ENCODE results near the gene GAPDH. TPM values are rescaled to one million over a fixed set of nuclear protein-coding genes. Genes with fewer than 3 reads are reported as not detected.
"Not testable (repeated sequence)": the region's sequence is repeated elsewhere in the genome, so short reads cannot be mapped to it uniquely, and the experiment has no call there.

The GAPDH gene
- total RNA-seq, 1 experiment from 2014 or later = 8,270 TPM

DNA sequence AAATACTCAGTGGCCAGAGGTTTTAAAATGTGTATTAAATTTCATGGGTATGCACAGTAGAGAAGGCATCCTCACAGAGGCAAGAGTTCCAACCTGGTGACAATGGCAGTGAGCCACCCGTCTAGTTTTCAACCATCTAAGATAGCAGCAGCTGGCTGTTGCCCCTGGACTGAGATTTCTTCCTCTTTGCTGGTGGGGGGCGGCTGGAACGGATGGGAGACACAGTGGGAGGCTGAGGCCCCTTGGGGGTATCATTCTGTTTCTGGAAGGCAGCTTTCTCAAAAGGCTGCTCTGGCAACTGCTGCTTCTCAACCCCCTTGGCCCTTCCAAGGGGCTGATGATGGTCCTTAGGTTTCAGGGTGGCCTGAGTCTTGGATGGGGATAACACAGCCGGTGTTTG lies 22.5 kb downstream of the GAPDH start:
- peaks cover 36% of the 10 kb centered on the region for H3K36me3 ChIP-seq (replicated peaks; ENCODE audit: control insufficient read depth, insufficient read depth, low read length)
- no peak overlapping the region for H3K4me3 ChIP-seq (ENCODE audit: insufficient read depth, low read depth, low read length)
- DNase-seq = no peak
- H3K27me3 ChIP-seq (ENCODE audit: control insufficient read depth, insufficient read depth, low read length) = peaks cover 2% of the 10 kb centered on the region; the same call in 1 of the 2 replicates

DNA sequence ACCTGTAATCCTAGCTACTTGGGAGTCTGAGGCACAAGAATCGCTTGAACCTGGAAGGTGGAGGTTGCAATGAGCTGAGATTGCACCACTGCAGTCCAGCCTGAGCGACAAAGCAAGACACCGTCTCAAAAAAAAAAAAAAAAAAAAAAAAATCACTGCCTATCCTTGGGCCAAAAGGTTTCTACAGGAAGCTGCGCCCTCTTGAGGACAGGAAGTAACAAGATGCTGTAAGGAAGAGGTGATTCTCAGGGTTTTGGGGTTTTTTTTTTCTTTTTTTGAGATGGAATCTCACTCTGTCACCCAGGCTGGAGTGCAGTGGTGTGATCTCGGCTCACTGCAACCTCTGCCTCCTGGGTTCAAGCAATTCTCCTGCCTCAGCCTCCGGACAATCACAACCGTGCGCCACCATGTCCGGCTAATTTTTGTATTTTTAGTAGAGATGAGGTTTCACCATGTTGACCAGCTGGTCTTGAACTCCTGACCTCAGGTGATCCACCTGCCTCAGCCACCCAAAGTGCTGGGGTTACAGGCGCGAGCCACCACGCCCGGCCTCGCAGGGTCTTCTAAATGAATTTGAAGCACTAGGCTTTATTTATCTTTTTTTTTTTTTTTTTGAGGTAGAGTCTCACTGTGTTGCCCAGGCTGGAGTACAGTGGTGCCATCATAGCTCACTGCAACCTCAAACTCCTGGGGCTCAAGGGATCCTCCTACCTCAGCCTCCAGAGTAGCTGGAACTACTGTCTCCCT lies 23.9 kb downstream of the GAPDH start:
- H3K36me3 ChIP-seq (replicated peaks; ENCODE audit: control insufficient read depth, insufficient read depth, low read length) = peaks cover 47% of the 10 kb centered on the region
- not testable (repeated sequence) for H3K27me3 ChIP-seq (ENCODE audit: control insufficient read depth, insufficient read depth, low read length); H3K4me3 ChIP-seq (ENCODE audit: insufficient read depth, low read depth, low read length)
- peak; percentile 74 for DNase-seq

DNA sequence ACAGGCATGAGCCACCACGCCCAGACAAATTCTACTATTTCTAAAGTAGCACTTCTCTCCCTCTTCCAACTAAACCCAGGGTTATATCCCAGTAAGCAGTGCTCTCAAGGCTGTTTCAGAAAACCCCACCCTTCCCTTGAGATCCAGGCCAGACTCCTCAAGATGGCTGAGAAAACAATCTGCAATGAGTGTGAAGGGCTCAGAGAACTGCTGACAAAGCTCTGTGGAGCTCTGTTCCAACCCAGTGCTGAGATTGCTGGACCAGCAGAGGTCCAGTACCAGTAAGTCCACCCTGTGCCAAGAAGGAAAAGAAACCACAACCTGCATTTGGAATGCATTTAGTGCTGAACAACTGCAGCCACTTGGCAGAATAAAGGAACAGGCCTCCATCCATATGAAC lies 25.2 kb downstream of the GAPDH start:
- Histone ChIP-seq H3K4me3 (ENCODE audit: insufficient read depth, low read depth, low read length) (no peak overlapping the region), H3K27me3 (ENCODE audit: control insufficient read depth, insufficient read depth, low read length) (peaks cover 2% of the 10 kb centered on the region; the same call in 1 of the 2 replicates), H3K36me3 (replicated peaks; ENCODE audit: control insufficient read depth, insufficient read depth, low read length) (peaks cover 50% of the 10 kb centered on the region)
- no peak for DNase-seq

DNA sequence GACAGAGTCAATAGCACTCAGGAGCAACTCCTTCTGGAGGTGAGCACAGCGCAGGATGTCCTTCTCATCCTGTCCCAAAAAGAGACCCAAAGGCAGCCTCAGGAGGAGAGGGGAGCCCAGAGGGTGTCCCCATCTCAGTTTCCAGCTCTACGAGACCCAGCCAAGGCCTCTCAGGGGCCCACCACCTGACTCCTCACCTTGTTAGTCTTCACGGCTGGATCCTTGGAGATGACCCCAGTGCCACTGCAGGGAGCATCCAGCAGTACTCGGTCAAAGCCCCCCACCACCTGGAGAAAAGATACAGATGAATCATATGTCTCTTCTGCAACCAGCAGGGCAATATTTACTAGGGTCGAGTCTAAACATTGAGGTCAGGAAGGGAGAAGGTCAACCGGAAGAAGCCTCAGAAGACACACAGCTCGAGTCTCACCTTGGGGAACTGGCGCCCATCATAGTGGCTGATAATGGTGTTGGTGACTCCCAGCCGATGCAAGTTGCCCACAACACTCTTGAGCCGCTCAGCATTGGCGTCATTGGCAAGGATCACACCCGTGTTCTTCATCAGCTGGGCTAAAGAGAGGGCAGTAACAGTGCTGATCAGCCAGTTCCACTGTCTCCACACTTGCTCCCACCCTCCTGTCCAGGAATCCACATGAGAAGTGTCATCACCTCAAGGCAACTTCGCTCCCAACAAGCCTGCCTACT lies 26.3 kb downstream of the GAPDH start:
- H3K27me3 ChIP-seq (ENCODE audit: control insufficient read depth, insufficient read depth, low read length) = no peaks in the 10 kb centered on the region; the same call in 1 of the 2 replicates
- peaks cover 57% of the 10 kb centered on the region for H3K36me3 ChIP-seq (replicated peaks; ENCODE audit: control insufficient read depth, insufficient read depth, low read length)
- H3K4me3 ChIP-seq (ENCODE audit: insufficient read depth, low read depth, low read length) = no peak overlapping the region
- DNase-seq = no peak

DNA sequence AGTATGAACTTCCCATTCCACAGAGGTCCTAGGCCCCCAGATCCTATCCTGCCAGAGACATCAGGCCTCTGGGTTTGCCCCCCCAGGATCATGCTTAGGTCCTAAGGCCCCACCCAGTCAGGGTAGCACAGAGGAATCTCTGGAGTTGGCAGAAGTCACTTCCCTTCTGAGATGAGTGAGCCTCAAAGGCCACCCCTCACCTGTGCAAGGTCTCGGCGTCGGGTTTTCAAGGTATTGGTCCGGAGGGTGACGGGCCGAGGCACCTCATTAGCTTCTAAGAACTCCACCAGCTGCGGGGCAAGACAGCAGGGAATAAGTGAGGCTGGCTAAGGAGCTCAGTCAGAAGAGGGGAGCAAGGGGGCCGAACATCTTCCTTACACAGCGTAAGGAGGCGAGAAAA lies 28.6 kb downstream of the GAPDH start:
- Histone ChIP-seq H3K4me3 (ENCODE audit: insufficient read depth, low read depth, low read length) (no peak overlapping the region), H3K36me3 (replicated peaks; ENCODE audit: control insufficient read depth, insufficient read depth, low read length) (peaks cover 60% of the 10 kb centered on the region), H3K27me3 (ENCODE audit: control insufficient read depth, insufficient read depth, low read length) (no peaks in the 10 kb centered on the region; the same call in 1 of the 2 replicates)
- DNase-seq = no peak

DNA sequence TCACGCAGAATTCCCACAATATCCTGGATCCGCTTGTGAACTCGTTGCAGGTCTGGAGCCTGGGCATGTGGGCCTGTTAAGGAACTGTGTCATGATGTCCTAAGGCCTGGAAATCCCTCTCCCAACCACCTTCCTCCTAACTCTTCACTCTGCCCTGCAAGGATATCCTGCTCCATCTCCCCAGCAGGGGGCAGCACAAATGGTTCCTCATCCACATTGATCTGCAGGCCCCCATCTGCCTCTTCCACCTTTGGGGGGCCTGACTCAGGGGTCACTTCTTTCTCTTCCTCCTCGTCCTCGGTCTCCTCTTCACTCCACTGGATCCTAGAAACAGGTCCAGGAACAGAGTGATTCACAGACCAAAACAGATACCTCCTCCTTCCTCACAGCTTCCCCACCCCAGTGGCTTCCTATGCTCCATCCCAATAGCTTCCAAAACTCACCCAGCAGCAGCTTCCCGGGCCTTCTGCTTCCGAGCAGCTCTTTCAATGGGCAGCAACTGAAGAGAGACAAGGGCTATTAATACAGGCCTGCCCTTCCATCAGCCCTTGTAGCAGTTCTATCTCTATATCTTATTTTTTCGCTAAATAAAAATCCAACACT lies 29.2 kb downstream of the GAPDH start:
- peak; percentile 76 for DNase-seq
- H3K36me3 ChIP-seq (replicated peaks; ENCODE audit: control insufficient read depth, insufficient read depth, low read length) = peaks cover 59% of the 10 kb centered on the region
- H3K4me3 ChIP-seq (ENCODE audit: insufficient read depth, low read depth, low read length) = no peak overlapping the region
- H3K27me3 ChIP-seq (ENCODE audit: control insufficient read depth, insufficient read depth, low read length) = no peaks in the 10 kb centered on the region; the same call in 1 of the 2 replicates

DNA sequence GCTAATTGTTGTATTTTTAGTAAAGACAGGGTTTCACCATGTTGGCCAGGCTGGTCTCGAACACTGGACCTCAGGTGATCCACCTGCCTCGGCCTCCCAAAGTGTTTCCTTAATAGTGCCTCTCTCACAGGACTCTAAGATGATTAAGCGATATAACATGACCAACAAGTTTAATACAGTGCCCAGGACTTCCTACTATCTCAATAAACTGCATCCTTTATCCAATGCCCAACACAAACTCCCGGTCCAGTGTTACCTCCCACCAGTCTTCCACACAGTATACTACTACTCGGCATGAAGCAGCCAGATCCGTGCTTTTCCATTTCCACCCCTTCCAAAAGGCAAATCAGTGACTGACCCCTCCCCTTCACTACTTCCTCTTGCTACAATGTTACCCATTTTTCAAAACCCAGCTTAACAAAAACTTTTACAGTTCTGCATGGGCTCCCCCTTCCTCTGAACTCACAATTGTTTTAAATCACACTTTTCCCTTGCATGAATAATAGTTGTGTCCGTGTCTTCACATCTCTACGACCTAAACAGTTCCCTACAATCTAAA lies 32.9 kb downstream of the GAPDH start:
- Histone ChIP-seq H3K27me3 (ENCODE audit: control insufficient read depth, insufficient read depth, low read length) (no peaks in the 10 kb centered on the region; the same call in 1 of the 2 replicates), H3K36me3 (replicated peaks; ENCODE audit: control insufficient read depth, insufficient read depth, low read length) (peaks cover 43% of the 10 kb centered on the region), H3K4me3 (ENCODE audit: insufficient read depth, low read depth, low read length) (peak overlapping the region; percentile 78)
- peak; percentile 43 for DNase-seq

DNA sequence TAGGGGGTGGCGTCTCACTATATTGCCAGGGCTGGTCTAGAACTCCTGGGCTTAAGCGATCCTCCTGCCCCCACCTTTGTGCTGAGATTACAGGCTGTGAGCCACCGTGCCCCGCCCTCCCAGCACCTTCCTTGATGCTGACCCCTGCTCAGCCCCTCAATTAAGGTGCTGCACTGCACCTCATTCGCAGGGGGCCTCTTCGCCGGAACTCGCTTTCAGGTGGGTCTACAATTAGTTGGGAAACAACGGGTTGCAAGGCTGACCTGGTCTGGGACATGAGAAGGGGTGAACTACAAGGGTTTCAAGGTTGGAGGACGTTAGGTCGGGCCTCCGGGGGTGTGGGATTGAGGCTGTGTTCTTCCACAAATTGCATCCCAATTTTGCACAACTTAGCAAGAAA lies 35.0 kb downstream of the GAPDH start:
- Histone ChIP-seq H3K27me3 (ENCODE audit: control insufficient read depth, insufficient read depth, low read length) (no peaks in the 10 kb centered on the region), H3K4me3 (ENCODE audit: insufficient read depth, low read depth, low read length) (no peak overlapping the region), H3K36me3 (replicated peaks; ENCODE audit: control insufficient read depth, insufficient read depth, low read length) (peaks cover 41% of the 10 kb centered on the region)
- DNase-seq = no peak

DNA sequence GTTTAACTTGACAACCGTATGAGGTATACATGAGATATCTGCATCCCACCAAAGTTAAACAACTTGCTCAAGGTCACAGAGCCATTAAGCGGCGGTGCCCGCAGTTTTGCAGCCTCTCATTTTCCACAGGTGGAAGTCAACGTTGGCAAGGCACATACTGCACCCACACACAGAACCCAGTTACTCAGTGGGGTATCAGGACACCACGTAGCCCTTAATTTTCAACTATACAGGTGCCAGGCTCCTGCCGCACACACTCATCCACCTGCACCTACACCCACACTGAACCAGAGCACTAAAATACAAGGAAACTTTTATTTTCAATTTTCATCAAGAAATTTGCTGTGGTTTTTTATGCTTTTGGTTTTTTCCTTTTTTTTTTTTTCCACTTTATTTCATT lies 35.5 kb downstream of the GAPDH start:
- DNase-seq = no peak
- Histone ChIP-seq H3K27me3 (ENCODE audit: control insufficient read depth, insufficient read depth, low read length) (no peaks in the 10 kb centered on the region), H3K36me3 (replicated peaks; ENCODE audit: control insufficient read depth, insufficient read depth, low read length) (peaks cover 44% of the 10 kb centered on the region), H3K4me3 (ENCODE audit: insufficient read depth, low read depth, low read length) (no peak overlapping the region)

DNA sequence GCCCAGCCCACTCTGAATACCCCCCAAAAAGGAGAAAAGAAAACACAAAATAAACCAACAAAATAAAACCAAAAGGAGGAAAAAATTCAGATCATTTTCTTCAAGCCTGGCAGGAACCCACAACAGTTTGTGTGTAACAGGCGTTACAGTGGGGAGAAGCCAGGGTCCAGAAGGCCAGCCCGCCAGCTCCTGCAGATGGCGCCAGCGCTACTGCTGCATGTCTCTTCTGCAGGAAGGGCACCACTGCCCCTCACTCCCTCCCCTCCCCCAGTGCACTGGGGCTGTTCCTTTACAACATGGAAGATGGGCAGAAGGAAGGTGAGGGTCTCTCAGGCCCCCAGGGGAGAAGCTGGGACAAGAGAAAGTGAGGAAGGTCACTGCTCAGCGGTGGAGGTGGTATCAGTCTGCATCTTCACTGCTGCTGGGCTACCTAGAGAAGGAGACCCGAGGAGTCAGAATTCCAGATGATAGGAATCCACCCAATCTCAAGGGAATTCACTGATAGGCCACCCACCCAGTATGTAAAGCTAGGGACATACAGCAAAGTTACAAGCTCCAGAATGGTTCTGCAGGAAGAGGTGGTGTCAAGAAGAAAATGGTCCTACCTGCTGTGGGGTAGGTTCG lies 36.1 kb downstream of the GAPDH start:
- peak; percentile 89 for DNase-seq
- Histone ChIP-seq H3K27me3 (ENCODE audit: control insufficient read depth, insufficient read depth, low read length) (no peaks in the 10 kb centered on the region), H3K36me3 (replicated peaks; ENCODE audit: control insufficient read depth, insufficient read depth, low read length) (peaks cover 44% of the 10 kb centered on the region), H3K4me3 (ENCODE audit: insufficient read depth, low read depth, low read length) (no peak overlapping the region)

DNA sequence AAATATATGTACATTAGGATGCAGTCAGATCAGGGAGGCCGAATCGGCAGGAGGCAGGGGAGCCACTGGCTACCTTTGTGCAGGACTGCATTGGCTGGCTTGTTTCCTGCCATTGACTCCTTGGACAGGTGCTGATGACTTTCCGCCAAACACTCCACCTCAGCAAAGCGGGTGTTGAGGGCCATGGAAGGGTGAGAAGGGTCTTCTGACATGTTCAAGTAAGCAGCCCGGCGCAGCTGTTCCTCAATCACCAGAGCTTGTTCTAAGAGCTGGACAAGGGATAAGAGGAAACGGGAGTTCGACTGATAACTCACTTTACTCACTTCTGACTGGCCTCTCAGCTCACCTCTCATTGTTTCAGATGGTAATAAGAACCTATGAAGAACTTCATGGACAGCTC lies 38.7 kb downstream of the GAPDH start:
- DNase-seq = no peak
- Histone ChIP-seq H3K4me3 (ENCODE audit: insufficient read depth, low read depth, low read length) (no peak overlapping the region), H3K27me3 (ENCODE audit: control insufficient read depth, insufficient read depth, low read length) (no peaks in the 10 kb centered on the region), H3K36me3 (replicated peaks; ENCODE audit: control insufficient read depth, insufficient read depth, low read length) (peaks cover 48% of the 10 kb centered on the region)

DNA sequence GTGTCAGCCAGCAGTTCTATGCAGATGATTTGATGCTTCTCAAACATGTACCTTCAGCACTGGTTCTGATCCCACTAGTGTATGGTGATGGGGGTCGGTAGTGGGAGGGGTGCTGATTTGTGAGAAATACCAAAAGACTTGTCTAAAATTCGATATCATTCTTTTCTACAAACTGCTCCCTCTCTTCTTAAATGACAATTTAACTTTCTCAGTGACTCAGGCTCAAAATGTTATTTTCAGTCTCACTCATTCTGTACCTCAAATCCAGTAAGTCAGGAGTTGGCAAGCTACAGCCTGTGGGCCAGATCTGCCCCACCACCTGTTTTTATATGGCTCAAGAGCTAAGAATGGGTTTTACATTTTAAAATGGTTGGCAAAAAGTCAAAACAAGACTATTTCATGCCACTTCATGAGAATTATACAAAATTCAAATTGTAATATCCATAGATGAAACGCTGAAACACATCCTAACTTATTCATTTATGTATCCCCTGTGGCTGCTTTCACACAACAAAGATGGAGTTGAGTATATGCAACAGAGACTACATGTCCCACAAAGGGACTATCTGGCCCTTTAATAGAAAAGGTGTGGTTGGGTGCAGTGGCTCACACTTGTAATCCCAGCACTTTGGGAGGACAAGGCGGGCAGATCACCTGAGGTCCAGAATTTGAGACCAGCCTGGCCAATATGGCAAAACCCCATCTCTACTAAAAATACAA lies 40.4 kb downstream of the GAPDH start:
- Histone ChIP-seq H3K36me3 (replicated peaks; ENCODE audit: control insufficient read depth, insufficient read depth, low read length) (peaks cover 56% of the 10 kb centered on the region), H3K27me3 (ENCODE audit: control insufficient read depth, insufficient read depth, low read length) (no peaks in the 10 kb centered on the region), H3K4me3 (ENCODE audit: insufficient read depth, low read depth, low read length) (no peak overlapping the region)
- no peak for DNase-seq

DNA sequence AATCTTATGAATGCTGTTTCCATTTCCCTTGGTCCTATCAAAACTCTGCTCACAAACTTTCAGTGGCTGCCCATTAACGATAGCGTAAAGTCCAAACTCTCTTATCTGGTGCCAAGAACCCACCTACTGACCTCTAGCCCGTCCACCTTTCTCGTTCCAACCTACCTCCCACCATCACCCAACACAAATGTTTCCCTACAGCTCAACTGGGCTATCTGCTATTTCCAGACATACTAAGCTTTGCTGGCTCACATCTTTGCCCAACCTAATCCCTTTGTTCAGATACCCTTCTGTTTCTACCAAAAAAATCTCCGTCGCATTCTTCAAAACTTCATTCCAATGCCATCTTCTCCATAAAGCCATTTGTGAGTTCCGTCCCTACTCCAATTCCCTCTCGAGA lies 41.3 kb downstream of the GAPDH start:
- no peak for DNase-seq
- H3K4me3 ChIP-seq (ENCODE audit: insufficient read depth, low read depth, low read length) = no peak overlapping the region
- no peaks in the 10 kb centered on the region for H3K27me3 ChIP-seq (ENCODE audit: control insufficient read depth, insufficient read depth, low read length)
- peaks cover 52% of the 10 kb centered on the region for H3K36me3 ChIP-seq (replicated peaks; ENCODE audit: control insufficient read depth, insufficient read depth, low read length)

DNA sequence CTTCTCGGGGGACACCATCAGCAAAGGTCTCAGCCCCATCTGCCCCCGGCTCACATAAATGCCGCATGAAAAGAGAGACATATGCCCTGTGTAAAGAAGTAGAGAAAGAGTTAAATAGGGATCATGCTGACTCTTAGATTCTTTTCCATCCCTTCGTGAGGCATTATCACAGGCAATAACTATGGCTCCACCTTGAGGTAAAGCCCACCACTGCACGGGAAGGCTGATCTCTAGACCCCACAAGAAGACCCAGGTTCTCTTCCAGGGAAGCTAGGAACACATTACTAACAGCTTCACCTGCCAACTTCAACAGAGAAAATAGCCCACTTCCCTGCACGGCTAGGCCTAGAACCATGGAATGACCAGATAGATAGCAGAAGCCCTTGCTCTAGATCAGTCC lies 47.9 kb downstream of the GAPDH start:
- no peak overlapping the region for H3K4me3 ChIP-seq (ENCODE audit: insufficient read depth, low read depth, low read length)
- H3K36me3 ChIP-seq (replicated peaks; ENCODE audit: control insufficient read depth, insufficient read depth, low read length) = peaks cover 56% of the 10 kb centered on the region
- no peaks in the 10 kb centered on the region for H3K27me3 ChIP-seq (ENCODE audit: control insufficient read depth, insufficient read depth, low read length)
- peak; percentile 68 for DNase-seq
